ENCODE data around the gene MTHFSD. TPM values are rescaled to one million over a fixed set of nuclear protein-coding genes. Genes with fewer than 3 reads are reported as not detected.

MTHFSD gene
- total and polyA plus RNA-seq, 11 donors = 3.9 to 17.0 (median 11.4) TPM

- Histone ChIP-seq H3K9me3 (no peaks in the 10 kb centered on the region), H3K27me3 (peaks cover 28 to 98% (median 62%) of the 10 kb centered on the region in 9 donors), H3K27ac (peak overlapping the region; percentile 32 to 86 (median 68)), H3K36me3 (no peaks in the 10 kb centered on the region), H3K4me3 (peak overlapping the region; percentile 8 to 62 (median 47)), H3K4me1 (peaks cover 0 to 56% (median 11%) of the 10 kb centered on the region in 12 donors)
- DNase-seq = peak; percentile 80 to 90 (median 84)
- 0 to 1% (median 1%) methylated on average over 47 to 54 of the region's 54 CpGs for WGBS, 4 donors
- intact Hi-C loops (cut with DNase I) = loop anchor here (2.0 to 10.0 kb wide), 12 partner anchors 79 to 486 kb away; no protein-coding TSS in a partner anchor
- peak; percentile 32 to 80 (median 57) for TF ChIP-seq CTCF (IDR thresholded peaks at IDR 0.05)
- peak in 1 of 2 donors; percentile 71 for TF ChIP-seq POLR2A (IDR thresholded peaks at IDR 0.05)
- ATAC-seq = peak; percentile 77 to 86 (median 80)
Measured at GRCh38 chr16:86575754-86576557, 20.9 kb upstream of the MTHFSD start.

- Histone ChIP-seq H3K27me3 (peaks cover 28 to 98% (median 67%) of the 10 kb centered on the region in 9 donors), H3K27ac (peak overlapping the region in 11 of 12 donors; percentile 43 to 86 (median 65)), H3K9me3 (no peaks in the 10 kb centered on the region), H3K36me3 (no peaks in the 10 kb centered on the region), H3K4me1 (peaks cover 0 to 56% (median 11%) of the 10 kb centered on the region in 12 donors), H3K4me3 (peak overlapping the region in 10 of 12 donors; percentile 36 to 62 (median 50))
- ATAC-seq = no peak
- intact Hi-C loops (cut with DNase I) = loop anchor here (5.0 to 10.0 kb wide), 11 partner anchors 80 to 487 kb away; no protein-coding TSS in a partner anchor
- DNase-seq = no peak
- WGBS, 4 donors = 42 to 69% (median 49%) methylated on average over 13 to 17 of the region's 17 CpGs
- TF ChIP-seq CTCF (IDR thresholded peaks at IDR 0.05) (no peak), POLR2A (IDR thresholded peaks at IDR 0.05) (no peak)
Measured at GRCh38 chr16:86575095-86575685, 20.2 kb upstream of the MTHFSD start.

GRCh38 chr16:86574646-86575045 is 19.6 kb upstream of the MTHFSD start:
- Histone ChIP-seq H3K36me3 (no peaks in the 10 kb centered on the region), H3K4me1 (peaks cover 0 to 56% (median 11%) of the 10 kb centered on the region in 12 donors), H3K27me3 (peaks cover 28 to 98% (median 67%) of the 10 kb centered on the region in 9 donors), H3K9me3 (no peaks in the 10 kb centered on the region), H3K27ac (peak overlapping the region in 6 of 12 donors; percentile 13 to 86 (median 70)), H3K4me3 (no peak overlapping the region)
- DNase-seq = no peak
- no peak for ATAC-seq
- no peak for TF ChIP-seq CTCF (IDR thresholded peaks at IDR 0.05)
- TF ChIP-seq POLR2A (IDR thresholded peaks at IDR 0.05) = no peak
- intact Hi-C loops (cut with DNase I) = loop anchor here (5.0 to 10.0 kb wide), 11 partner anchors 80 to 488 kb away; no protein-coding TSS in a partner anchor
- WGBS, 4 donors = 65 to 76% (median 74%) methylated on average over 4 of the region's 4 CpGs
